Measurements from ENCODE around the gene CDH18. TPM values are rescaled to one million over a fixed set of nuclear protein-coding genes. Genes with fewer than 3 reads are reported as not detected.
"Not testable (repeated sequence)": the region's sequence is repeated elsewhere in the genome, so short reads cannot be mapped to it uniquely, and the experiment has no call there.

CDH18 gene
- total RNA-seq, 1 donor from 2014 or later, result not detected

GRCh38 chr5:19802686-19803085, 185.3 kb downstream of the CDH18 start:
- H3K36me3 Mint-ChIP-seq (ENCODE audit: low read depth), result no peaks in the 10 kb centered on the region
- intact Hi-C loops (cut with micrococcal nuclease), result no loop called here
- H3K27ac Mint-ChIP-seq, result no peak overlapping the region
- no peaks in the 10 kb centered on the region for H3K4me1 Mint-ChIP-seq (ENCODE audit: low read depth)
- DNase-seq (ENCODE audit: low spot score), result no peak
- peaks cover 3% of the 10 kb centered on the region for H3K9me3 Mint-ChIP-seq
- no peak overlapping the region for H3K4me3 Mint-ChIP-seq
- no peaks in the 10 kb centered on the region for H3K27me3 Mint-ChIP-seq (ENCODE audit: insufficient read depth)

- intact Hi-C loops (cut with micrococcal nuclease), result no loop called here
- no peaks in the 10 kb centered on the region for H3K4me1 Mint-ChIP-seq (ENCODE audit: low read depth)
- no peaks in the 10 kb centered on the region for H3K36me3 Mint-ChIP-seq (ENCODE audit: low read depth)
- H3K27me3 Mint-ChIP-seq (ENCODE audit: insufficient read depth), result no peaks in the 10 kb centered on the region
- DNase-seq (ENCODE audit: low spot score), result no peak
- no peak overlapping the region for H3K4me3 Mint-ChIP-seq
- H3K9me3 Mint-ChIP-seq, result no peaks in the 10 kb centered on the region
- H3K27ac Mint-ChIP-seq, result no peak overlapping the region
Measured at GRCh38 chr5:19795218-19795617, 192.8 kb downstream of the CDH18 start.

- intact Hi-C loops (cut with micrococcal nuclease), result no loop called here
Measured at GRCh38 chr5:19790829-19791466, 197.1 kb downstream of the CDH18 start.

GRCh38 chr5:19782566-19782965, 205.4 kb downstream of the CDH18 start:
- intact Hi-C loops (cut with micrococcal nuclease), result no loop called here
- H3K27ac Mint-ChIP-seq, result no peak overlapping the region
- no peak for DNase-seq (ENCODE audit: low spot score)
- H3K4me3 Mint-ChIP-seq, result no peak overlapping the region
- H3K36me3 Mint-ChIP-seq (ENCODE audit: low read depth), result no peaks in the 10 kb centered on the region
- H3K9me3 Mint-ChIP-seq, result peaks cover 6% of the 10 kb centered on the region
- no peaks in the 10 kb centered on the region for H3K4me1 Mint-ChIP-seq (ENCODE audit: low read depth)
- no peaks in the 10 kb centered on the region for H3K27me3 Mint-ChIP-seq (ENCODE audit: insufficient read depth)

More at GRCh38 chr5:19790829-19791466, 197.1 kb downstream of the CDH18 start:
- no peaks in the 10 kb centered on the region for H3K4me1 Mint-ChIP-seq (ENCODE audit: low read depth)
- no peaks in the 10 kb centered on the region for H3K36me3 Mint-ChIP-seq (ENCODE audit: low read depth)
- DNase-seq (ENCODE audit: low spot score), result no peak
- H3K4me3 Mint-ChIP-seq, result no peak overlapping the region
- peaks cover 6% of the 10 kb centered on the region for H3K9me3 Mint-ChIP-seq
- H3K27me3 Mint-ChIP-seq (ENCODE audit: insufficient read depth), result no peaks in the 10 kb centered on the region
- no peak overlapping the region for H3K27ac Mint-ChIP-seq

- Mint-ChIP-seq H3K4me1 (ENCODE audit: low read depth) (no peaks in the 10 kb centered on the region), H3K4me3 (no peak overlapping the region), H3K27me3 (ENCODE audit: insufficient read depth) (no peaks in the 10 kb centered on the region)
Measured at GRCh38 chr5:19777363-19777762, 210.6 kb downstream of the CDH18 start.

GRCh38 chr5:19776886-19777285, 211.1 kb downstream of the CDH18 start:
- H3K27ac Mint-ChIP-seq; intact Hi-C loops (cut with micrococcal nuclease); H3K4me3 Mint-ChIP-seq; H3K27me3 Mint-ChIP-seq (ENCODE audit: insufficient read depth); DNase-seq (ENCODE audit: low spot score); H3K36me3 Mint-ChIP-seq (ENCODE audit: low read depth); H3K4me1 Mint-ChIP-seq (ENCODE audit: low read depth): not testable (repeated sequence)
- H3K9me3 Mint-ChIP-seq, result peaks cover 18% of the 10 kb centered on the region

More at GRCh38 chr5:19777363-19777762, 210.6 kb downstream of the CDH18 start:
- Mint-ChIP-seq H3K9me3 (peaks cover 15% of the 10 kb centered on the region), H3K36me3 (ENCODE audit: low read depth) (no peaks in the 10 kb centered on the region), H3K27ac (no peak overlapping the region)
- no peak for DNase-seq (ENCODE audit: low spot score)
- intact Hi-C loops (cut with micrococcal nuclease), result no loop called here

GRCh38 chr5:19771174-19771835, 216.7 kb downstream of the CDH18 start:
- H3K36me3 Mint-ChIP-seq (ENCODE audit: low read depth), result no peaks in the 10 kb centered on the region
- H3K27me3 Mint-ChIP-seq (ENCODE audit: insufficient read depth), result no peaks in the 10 kb centered on the region
- intact Hi-C loops (cut with micrococcal nuclease), result no loop called here
- H3K4me3 Mint-ChIP-seq, result no peak overlapping the region
- H3K9me3 Mint-ChIP-seq, result peaks cover 18% of the 10 kb centered on the region
- no peak overlapping the region for H3K27ac Mint-ChIP-seq
- no peak for DNase-seq (ENCODE audit: low spot score)
- H3K4me1 Mint-ChIP-seq (ENCODE audit: low read depth), result no peaks in the 10 kb centered on the region

- H3K36me3 Mint-ChIP-seq (ENCODE audit: low read depth), result no peaks in the 10 kb centered on the region
- no peak overlapping the region for H3K27ac Mint-ChIP-seq
- no peaks in the 10 kb centered on the region for H3K4me1 Mint-ChIP-seq (ENCODE audit: low read depth)
- H3K27me3 Mint-ChIP-seq (ENCODE audit: insufficient read depth), result no peaks in the 10 kb centered on the region
- H3K4me3 Mint-ChIP-seq, result no peak overlapping the region
- intact Hi-C loops (cut with micrococcal nuclease), result no loop called here
- H3K9me3 Mint-ChIP-seq, result peaks cover 10% of the 10 kb centered on the region
- DNase-seq (ENCODE audit: low spot score), result no peak
Measured at GRCh38 chr5:19770396-19770795, 217.6 kb downstream of the CDH18 start.

GRCh38 chr5:19767987-19768386, 220.0 kb downstream of the CDH18 start:
- H3K4me1 Mint-ChIP-seq (ENCODE audit: low read depth), result no peaks in the 10 kb centered on the region
- intact Hi-C loops (cut with micrococcal nuclease), result no loop called here
- H3K27ac Mint-ChIP-seq, result no peak overlapping the region
- no peak overlapping the region for H3K4me3 Mint-ChIP-seq
- no peak for DNase-seq (ENCODE audit: low spot score)
- no peaks in the 10 kb centered on the region for H3K36me3 Mint-ChIP-seq (ENCODE audit: low read depth)
- no peaks in the 10 kb centered on the region for H3K27me3 Mint-ChIP-seq (ENCODE audit: insufficient read depth)
- H3K9me3 Mint-ChIP-seq, result peaks cover 14% of the 10 kb centered on the region

GRCh38 chr5:19753579-19753978, 234.4 kb downstream of the CDH18 start:
- intact Hi-C loops (cut with micrococcal nuclease), result no loop called here
- peaks cover 20% of the 10 kb centered on the region for H3K9me3 Mint-ChIP-seq
- no peaks in the 10 kb centered on the region for H3K4me1 Mint-ChIP-seq (ENCODE audit: low read depth)
- no peak for DNase-seq (ENCODE audit: low spot score)
- H3K27ac Mint-ChIP-seq, result no peak overlapping the region
- no peaks in the 10 kb centered on the region for H3K27me3 Mint-ChIP-seq (ENCODE audit: insufficient read depth)
- H3K4me3 Mint-ChIP-seq, result no peak overlapping the region
- H3K36me3 Mint-ChIP-seq (ENCODE audit: low read depth), result no peaks in the 10 kb centered on the region

- no peak overlapping the region for H3K4me3 Mint-ChIP-seq
- no peaks in the 10 kb centered on the region for H3K36me3 Mint-ChIP-seq (ENCODE audit: low read depth)
- no peak overlapping the region for H3K27ac Mint-ChIP-seq
- H3K9me3 Mint-ChIP-seq, result peaks cover 16% of the 10 kb centered on the region
- no peaks in the 10 kb centered on the region for H3K4me1 Mint-ChIP-seq (ENCODE audit: low read depth)
- no peak for DNase-seq (ENCODE audit: low spot score)
- H3K27me3 Mint-ChIP-seq (ENCODE audit: insufficient read depth), result no peaks in the 10 kb centered on the region
- intact Hi-C loops (cut with micrococcal nuclease), result no loop called here
Measured at GRCh38 chr5:19751326-19751725, 236.7 kb downstream of the CDH18 start.

- no peaks in the 10 kb centered on the region for H3K9me3 Mint-ChIP-seq
- no peak overlapping the region for H3K27ac Mint-ChIP-seq
- H3K27me3 Mint-ChIP-seq (ENCODE audit: insufficient read depth), result no peaks in the 10 kb centered on the region
- no peaks in the 10 kb centered on the region for H3K4me1 Mint-ChIP-seq (ENCODE audit: low read depth)
- H3K4me3 Mint-ChIP-seq, result no peak overlapping the region
- intact Hi-C loops (cut with micrococcal nuclease), result no loop called here
- no peak for DNase-seq (ENCODE audit: low spot score)
- H3K36me3 Mint-ChIP-seq (ENCODE audit: low read depth), result no peaks in the 10 kb centered on the region
Measured at GRCh38 chr5:19745247-19745646, 242.8 kb downstream of the CDH18 start.

- H3K27me3 Mint-ChIP-seq (ENCODE audit: insufficient read depth), result no peaks in the 10 kb centered on the region
- no peak overlapping the region for H3K27ac Mint-ChIP-seq
- no peak for DNase-seq (ENCODE audit: low spot score)
- peaks cover 9% of the 10 kb centered on the region for H3K9me3 Mint-ChIP-seq
- no peaks in the 10 kb centered on the region for H3K4me1 Mint-ChIP-seq (ENCODE audit: low read depth)
- H3K4me3 Mint-ChIP-seq, result no peak overlapping the region
- intact Hi-C loops (cut with micrococcal nuclease), result no loop called here
- H3K36me3 Mint-ChIP-seq (ENCODE audit: low read depth), result no peaks in the 10 kb centered on the region
Measured at GRCh38 chr5:19739671-19740070, 248.3 kb downstream of the CDH18 start.

All from activated T-helper 1 cell treated with anti-CD3 and anti-CD28 coated beads, Interleukin-12 subunit alpha, Interleukin-12 subunit beta, Interleukin-2, Interleukin-4 antibody, amounts not matched to agents 30 ng/mL and 10 ng/mL and 1 ng/mL, durations not matched to agents 14 hours and 24 hours and 36 hours (primary cell).